Body of pancreas (tissue), 4 donors: ENCODE measurements around the gene REG1A.

Experiments used
- POLR2A ChIP-seq, 3 donors: fragments of 450-650 bp; IDR thresholded peaks; one replicate each; pipeline ENCODE4 v1.6.1; 2016; ENCODE audit warnings: antibody characterized with exemption in 3 of 3, mild to moderate bottlenecking in 2 of 3
- TF ChIP-seq, protein P1 (sequence below), 7 experiments: fragments of 450-650 bp in 4 of 7; fragments of 200-600 bp in 3 of 7; sonication (generic) in 3 of 7; IDR thresholded peaks; one replicate each; pipeline ENCODE4 v1.5.1; 2016 to 2019; ENCODE audit warnings: antibody characterized with exemption in 7 of 7

- TF ChIP-seq POLR2A (IDR thresholded peaks at IDR 0.05): no peak
- TF ChIP-seq, protein P1, sequence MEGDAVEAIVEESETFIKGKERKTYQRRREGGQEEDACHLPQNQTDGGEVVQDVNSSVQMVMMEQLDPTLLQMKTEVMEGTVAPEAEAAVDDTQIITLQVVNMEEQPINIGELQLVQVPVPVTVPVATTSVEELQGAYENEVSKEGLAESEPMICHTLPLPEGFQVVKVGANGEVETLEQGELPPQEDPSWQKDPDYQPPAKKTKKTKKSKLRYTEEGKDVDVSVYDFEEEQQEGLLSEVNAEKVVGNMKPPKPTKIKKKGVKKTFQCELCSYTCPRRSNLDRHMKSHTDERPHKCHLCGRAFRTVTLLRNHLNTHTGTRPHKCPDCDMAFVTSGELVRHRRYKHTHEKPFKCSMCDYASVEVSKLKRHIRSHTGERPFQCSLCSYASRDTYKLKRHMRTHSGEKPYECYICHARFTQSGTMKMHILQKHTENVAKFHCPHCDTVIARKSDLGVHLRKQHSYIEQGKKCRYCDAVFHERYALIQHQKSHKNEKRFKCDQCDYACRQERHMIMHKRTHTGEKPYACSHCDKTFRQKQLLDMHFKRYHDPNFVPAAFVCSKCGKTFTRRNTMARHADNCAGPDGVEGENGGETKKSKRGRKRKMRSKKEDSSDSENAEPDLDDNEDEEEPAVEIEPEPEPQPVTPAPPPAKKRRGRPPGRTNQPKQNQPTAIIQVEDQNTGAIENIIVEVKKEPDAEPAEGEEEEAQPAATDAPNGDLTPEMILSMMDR (IDR thresholded peaks at IDR 0.05): no peak
Measured at GRCh38 chr2:79097843-79098242, 22.4 kb upstream of the REG1A start.
